Measurements from ENCODE around the gene TESK2.
"Not testable (repeated sequence)": the region's sequence is repeated elsewhere in the genome, so short reads cannot be mapped to it uniquely, and the experiment has no call there.

The TESK2 gene

DNA sequence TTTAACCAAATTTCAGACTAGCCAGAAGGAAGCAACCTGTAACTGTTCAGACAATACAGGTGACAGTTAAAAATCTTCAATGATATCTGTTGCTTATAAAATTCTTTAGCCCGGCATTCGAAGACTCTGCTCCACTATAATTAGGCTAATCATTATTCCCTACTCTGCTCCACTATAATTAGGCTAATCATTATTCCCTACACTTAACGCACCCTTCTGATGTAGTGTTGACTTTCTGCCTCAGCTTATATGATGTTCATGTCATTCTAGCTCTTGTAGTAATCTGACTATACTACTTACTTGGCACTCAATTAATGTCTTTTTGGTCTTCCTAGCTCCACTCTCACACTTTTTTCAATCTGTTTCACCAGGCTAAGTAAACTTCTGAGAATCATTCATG is 13.3 kb downstream of the TESK2 start:
- no peak for TF ChIP-seq RARB (CRISPR knock-in tag; IDR thresholded peaks at IDR 0.05)
- no peak for TF ChIP-seq ZFP30 (CRISPR knock-in tag; IDR thresholded peaks at IDR 0.05)
- no peak for TF ChIP-seq ZNF8 (CRISPR knock-in tag; IDR thresholded peaks at IDR 0.05)
- TF ChIP-seq OSR1 (CRISPR knock-in tag; IDR thresholded peaks at IDR 0.05): no peak
- TF ChIP-seq CSDC2 (CRISPR knock-in tag; IDR thresholded peaks at IDR 0.05): no peak
- TF ChIP-seq, protein P1, sequence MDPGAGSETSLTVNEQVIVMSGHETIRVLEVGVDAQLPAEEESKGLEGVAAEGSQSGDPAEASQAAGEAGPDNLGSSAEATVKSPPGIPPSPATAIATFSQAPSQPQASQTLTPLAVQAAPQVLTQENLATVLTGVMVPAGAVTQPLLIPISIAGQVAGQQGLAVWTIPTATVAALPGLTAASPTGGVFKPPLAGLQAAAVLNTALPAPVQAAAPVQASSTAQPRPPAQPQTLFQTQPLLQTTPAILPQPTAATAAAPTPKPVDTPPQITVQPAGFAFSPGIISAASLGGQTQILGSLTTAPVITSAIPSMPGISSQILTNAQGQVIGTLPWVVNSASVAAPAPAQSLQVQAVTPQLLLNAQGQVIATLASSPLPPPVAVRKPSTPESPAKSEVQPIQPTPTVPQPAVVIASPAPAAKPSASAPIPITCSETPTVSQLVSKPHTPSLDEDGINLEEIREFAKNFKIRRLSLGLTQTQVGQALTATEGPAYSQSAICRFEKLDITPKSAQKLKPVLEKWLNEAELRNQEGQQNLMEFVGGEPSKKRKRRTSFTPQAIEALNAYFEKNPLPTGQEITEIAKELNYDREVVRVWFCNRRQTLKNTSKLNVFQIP (CRISPR knock-in tag; IDR thresholded peaks at IDR 0.05; ENCODE audit: borderline replicate concordance, low read depth): no peak
- no peak for TF ChIP-seq ZFP3 (CRISPR knock-in tag; IDR thresholded peaks at IDR 0.05)
- no peak for TF ChIP-seq GLIS3 (CRISPR knock-in tag; IDR thresholded peaks at IDR 0.05)
- no peak for TF ChIP-seq PPARA (CRISPR knock-in tag; IDR thresholded peaks at IDR 0.05; ENCODE audit: borderline replicate concordance)
- TF ChIP-seq TOX (CRISPR knock-in tag; IDR thresholded peaks at IDR 0.05; ENCODE audit: borderline replicate concordance): no peak
- ATAC-seq: no peak

DNA sequence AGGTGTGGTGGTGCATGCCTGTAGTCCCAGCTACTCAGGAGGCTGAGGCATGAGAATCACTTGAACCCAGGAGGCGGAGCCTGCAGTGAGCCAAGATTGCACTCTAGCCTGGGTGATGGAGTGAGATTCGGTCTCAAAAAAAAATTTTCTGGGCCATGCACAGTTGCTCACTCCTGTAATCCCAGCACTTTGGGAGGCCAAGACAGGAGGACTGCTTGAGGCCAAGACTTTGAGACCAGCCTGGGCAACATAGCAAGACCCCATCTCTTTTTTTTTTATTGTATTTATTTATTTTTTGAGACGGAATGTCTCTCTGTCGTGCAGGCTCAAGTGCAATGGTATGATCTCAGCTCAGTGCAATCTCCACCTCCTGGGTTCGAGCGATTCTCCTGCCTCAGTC is 16.8 kb downstream of the TESK2 start:
- not testable (repeated sequence) for ATAC-seq

DNA sequence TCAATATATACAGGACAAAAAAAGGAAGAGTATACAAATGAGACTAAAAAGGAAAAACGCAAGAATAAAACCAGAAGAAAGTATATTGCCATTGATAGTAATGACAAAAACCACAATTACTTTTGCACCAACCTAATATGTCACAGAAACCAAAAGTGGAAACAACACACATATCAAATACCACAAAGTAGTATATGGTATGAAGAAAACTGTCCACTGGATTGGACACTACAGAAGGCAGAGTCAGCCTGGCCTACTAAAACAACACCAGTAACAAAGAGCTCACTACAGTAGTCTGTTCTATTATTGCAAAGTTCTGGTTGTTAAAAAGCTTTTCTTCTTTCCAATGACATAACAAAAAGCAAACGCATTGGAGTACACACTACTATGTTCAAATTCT is 17.7 kb downstream of the TESK2 start:
- no peak for TF ChIP-seq ZFP30 (CRISPR knock-in tag; IDR thresholded peaks at IDR 0.05)
- TF ChIP-seq TCF4 (CRISPR knock-in tag; IDR thresholded peaks at IDR 0.05; ENCODE audit: borderline replicate concordance): no peak
- TF ChIP-seq, protein P2, sequence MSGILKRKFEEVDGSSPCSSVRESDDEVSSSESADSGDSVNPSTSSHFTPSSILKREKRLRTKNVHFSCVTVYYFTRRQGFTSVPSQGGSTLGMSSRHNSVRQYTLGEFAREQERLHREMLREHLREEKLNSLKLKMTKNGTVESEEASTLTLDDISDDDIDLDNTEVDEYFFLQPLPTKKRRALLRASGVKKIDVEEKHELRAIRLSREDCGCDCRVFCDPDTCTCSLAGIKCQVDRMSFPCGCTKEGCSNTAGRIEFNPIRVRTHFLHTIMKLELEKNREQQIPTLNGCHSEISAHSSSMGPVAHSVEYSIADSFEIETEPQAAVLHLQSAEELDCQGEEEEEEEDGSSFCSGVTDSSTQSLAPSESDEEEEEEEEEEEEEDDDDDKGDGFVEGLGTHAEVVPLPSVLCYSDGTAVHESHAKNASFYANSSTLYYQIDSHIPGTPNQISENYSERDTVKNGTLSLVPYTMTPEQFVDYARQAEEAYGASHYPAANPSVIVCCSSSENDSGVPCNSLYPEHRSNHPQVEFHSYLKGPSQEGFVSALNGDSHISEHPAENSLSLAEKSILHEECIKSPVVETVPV (CRISPR knock-in tag; IDR thresholded peaks at IDR 0.05): no peak
- TF ChIP-seq, protein P3, sequence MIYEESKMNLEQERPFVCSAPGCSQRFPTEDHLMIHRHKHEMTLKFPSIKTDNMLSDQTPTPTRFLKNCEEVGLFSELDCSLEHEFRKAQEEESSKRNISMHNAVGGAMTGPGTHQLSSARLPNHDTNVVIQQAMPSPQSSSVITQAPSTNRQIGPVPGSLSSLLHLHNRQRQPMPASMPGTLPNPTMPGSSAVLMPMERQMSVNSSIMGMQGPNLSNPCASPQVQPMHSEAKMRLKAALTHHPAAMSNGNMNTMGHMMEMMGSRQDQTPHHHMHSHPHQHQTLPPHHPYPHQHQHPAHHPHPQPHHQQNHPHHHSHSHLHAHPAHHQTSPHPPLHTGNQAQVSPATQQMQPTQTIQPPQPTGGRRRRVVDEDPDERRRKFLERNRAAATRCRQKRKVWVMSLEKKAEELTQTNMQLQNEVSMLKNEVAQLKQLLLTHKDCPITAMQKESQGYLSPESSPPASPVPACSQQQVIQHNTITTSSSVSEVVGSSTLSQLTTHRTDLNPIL (CRISPR knock-in tag; IDR thresholded peaks at IDR 0.05; ENCODE audit: low read depth): no peak
- no peak for TF ChIP-seq BACH2 (CRISPR knock-in tag; IDR thresholded peaks at IDR 0.05; ENCODE audit: borderline replicate concordance)
- TF ChIP-seq TOX (CRISPR knock-in tag; IDR thresholded peaks at IDR 0.05; ENCODE audit: borderline replicate concordance): no peak
- TF ChIP-seq, protein P4, sequence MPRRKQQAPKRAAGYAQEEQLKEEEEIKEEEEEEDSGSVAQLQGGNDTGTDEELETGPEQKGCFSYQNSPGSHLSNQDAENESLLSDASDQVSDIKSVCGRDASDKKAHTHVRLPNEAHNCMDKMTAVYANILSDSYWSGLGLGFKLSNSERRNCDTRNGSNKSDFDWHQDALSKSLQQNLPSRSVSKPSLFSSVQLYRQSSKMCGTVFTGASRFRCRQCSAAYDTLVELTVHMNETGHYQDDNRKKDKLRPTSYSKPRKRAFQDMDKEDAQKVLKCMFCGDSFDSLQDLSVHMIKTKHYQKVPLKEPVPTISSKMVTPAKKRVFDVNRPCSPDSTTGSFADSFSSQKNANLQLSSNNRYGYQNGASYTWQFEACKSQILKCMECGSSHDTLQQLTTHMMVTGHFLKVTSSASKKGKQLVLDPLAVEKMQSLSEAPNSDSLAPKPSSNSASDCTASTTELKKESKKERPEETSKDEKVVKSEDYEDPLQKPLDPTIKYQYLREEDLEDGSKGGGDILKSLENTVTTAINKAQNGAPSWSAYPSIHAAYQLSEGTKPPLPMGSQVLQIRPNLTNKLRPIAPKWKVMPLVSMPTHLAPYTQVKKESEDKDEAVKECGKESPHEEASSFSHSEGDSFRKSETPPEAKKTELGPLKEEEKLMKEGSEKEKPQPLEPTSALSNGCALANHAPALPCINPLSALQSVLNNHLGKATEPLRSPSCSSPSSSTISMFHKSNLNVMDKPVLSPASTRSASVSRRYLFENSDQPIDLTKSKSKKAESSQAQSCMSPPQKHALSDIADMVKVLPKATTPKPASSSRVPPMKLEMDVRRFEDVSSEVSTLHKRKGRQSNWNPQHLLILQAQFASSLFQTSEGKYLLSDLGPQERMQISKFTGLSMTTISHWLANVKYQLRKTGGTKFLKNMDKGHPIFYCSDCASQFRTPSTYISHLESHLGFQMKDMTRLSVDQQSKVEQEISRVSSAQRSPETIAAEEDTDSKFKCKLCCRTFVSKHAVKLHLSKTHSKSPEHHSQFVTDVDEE (CRISPR knock-in tag; IDR thresholded peaks at IDR 0.05): no peak
- TF ChIP-seq ZFP3 (CRISPR knock-in tag; IDR thresholded peaks at IDR 0.05): no peak
- TF ChIP-seq PPARA (CRISPR knock-in tag; IDR thresholded peaks at IDR 0.05; ENCODE audit: borderline replicate concordance): no peak
- ATAC-seq: no peak

DNA sequence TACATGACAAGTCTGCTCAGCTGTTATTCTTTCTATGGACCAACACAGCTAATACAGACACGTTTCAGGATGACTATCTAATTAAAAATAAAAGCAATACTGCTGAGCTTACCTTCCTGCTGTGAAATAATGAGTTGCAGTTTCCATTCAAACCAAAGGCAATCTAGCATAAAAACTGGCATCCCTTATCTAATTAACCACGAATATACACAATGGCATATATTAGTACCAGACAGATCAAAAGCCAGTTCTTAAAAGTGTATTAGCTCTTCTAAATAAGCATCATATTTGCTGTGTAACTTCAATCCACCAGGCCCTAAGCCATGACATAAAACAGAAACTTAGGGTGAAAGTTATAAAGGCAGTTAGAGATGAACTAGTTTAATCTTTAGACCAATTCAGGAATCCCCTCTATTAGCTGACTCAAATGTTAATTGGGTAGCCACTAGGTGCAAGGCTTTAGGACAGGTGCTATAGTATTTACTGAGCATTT is 20.6 kb downstream of the TESK2 start:
- no peak for ATAC-seq
- TF ChIP-seq TOX (CRISPR knock-in tag; IDR thresholded peaks at IDR 0.05; ENCODE audit: borderline replicate concordance) (no peak), ZNF8 (CRISPR knock-in tag; IDR thresholded peaks at IDR 0.05) (no peak), ZFP30 (CRISPR knock-in tag; IDR thresholded peaks at IDR 0.05) (no peak), TCF4 (CRISPR knock-in tag; IDR thresholded peaks at IDR 0.05; ENCODE audit: borderline replicate concordance) (no peak), GLIS3 (CRISPR knock-in tag; IDR thresholded peaks at IDR 0.05) (no peak), BACH2 (CRISPR knock-in tag; IDR thresholded peaks at IDR 0.05; ENCODE audit: borderline replicate concordance) (no peak), ZNF565 (CRISPR knock-in tag; conservative IDR thresholded peaks at IDR 0.05; ENCODE audit: low read depth) (no peak), CSDC2 (CRISPR knock-in tag; IDR thresholded peaks at IDR 0.05) (no peak)
- TF ChIP-seq, protein P2 (CRISPR knock-in tag; IDR thresholded peaks at IDR 0.05): no peak
- TF ChIP-seq, protein P5, sequence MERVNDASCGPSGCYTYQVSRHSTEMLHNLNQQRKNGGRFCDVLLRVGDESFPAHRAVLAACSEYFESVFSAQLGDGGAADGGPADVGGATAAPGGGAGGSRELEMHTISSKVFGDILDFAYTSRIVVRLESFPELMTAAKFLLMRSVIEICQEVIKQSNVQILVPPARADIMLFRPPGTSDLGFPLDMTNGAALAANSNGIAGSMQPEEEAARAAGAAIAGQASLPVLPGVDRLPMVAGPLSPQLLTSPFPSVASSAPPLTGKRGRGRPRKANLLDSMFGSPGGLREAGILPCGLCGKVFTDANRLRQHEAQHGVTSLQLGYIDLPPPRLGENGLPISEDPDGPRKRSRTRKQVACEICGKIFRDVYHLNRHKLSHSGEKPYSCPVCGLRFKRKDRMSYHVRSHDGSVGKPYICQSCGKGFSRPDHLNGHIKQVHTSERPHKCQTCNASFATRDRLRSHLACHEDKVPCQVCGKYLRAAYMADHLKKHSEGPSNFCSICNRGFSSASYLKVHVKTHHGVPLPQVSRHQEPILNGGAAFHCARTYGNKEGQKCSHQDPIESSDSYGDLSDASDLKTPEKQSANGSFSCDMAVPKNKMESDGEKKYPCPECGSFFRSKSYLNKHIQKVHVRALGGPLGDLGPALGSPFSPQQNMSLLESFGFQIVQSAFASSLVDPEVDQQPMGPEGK (CRISPR knock-in tag; IDR thresholded peaks at IDR 0.05; ENCODE audit: borderline replicate concordance): no peak
- TF ChIP-seq, protein P4 (CRISPR knock-in tag; IDR thresholded peaks at IDR 0.05): no peak
- TF ChIP-seq, protein P1 (CRISPR knock-in tag; IDR thresholded peaks at IDR 0.05; ENCODE audit: borderline replicate concordance, low read depth): no peak
